ENCODE data around the gene PRSS12. TPM values are rescaled to one million over a fixed set of nuclear protein-coding genes. Genes with fewer than 3 reads are reported as not detected.
"Not testable (repeated sequence)": the region's sequence is repeated elsewhere in the genome, so short reads cannot be mapped to it uniquely, and the experiment has no call there.

Gene PRSS12
- polyA plus RNA-seq, 3 donors: 7.7 to 13.2 (median 11.1) TPM

GRCh38 chr4:118280501-118281218 is 72.1 kb downstream of the PRSS12 start:
- DNase-seq (ENCODE audit: low read depth in 3 of 3, low spot score in 2 of 3): no peak

GRCh38 chr4:118279920-118280432 is 72.8 kb downstream of the PRSS12 start:
- no peak for DNase-seq (ENCODE audit: low read depth in 3 of 3, low spot score in 2 of 3)

- no peak for DNase-seq (ENCODE audit: low read depth in 3 of 3, low spot score in 2 of 3)
These were observed 73.5 kb downstream of the PRSS12 start for GRCh38 chr4:118279328-118279727.

- DNase-seq (ENCODE audit: low read depth in 3 of 3, low spot score in 2 of 3): peak; percentile 81 to 89 (median 84)
These were observed 74.1 kb downstream of the PRSS12 start for GRCh38 chr4:118278473-118279274.

GRCh38 chr4:118277243-118277642 is 75.6 kb downstream of the PRSS12 start:
- DNase-seq (ENCODE audit: low read depth in 3 of 3, low spot score in 2 of 3): no peak

GRCh38 chr4:118276580-118276979 is 76.2 kb downstream of the PRSS12 start:
- DNase-seq (ENCODE audit: low read depth in 3 of 3, low spot score in 2 of 3): no peak

- no peak for DNase-seq (ENCODE audit: low read depth in 3 of 3, low spot score in 2 of 3)
These were observed 79.2 kb downstream of the PRSS12 start for GRCh38 chr4:118273642-118274041.

GRCh38 chr4:118271788-118272187 is 81.0 kb downstream of the PRSS12 start:
- DNase-seq (ENCODE audit: low read depth in 3 of 3, low spot score in 2 of 3): no peak

- no peak for DNase-seq (ENCODE audit: low read depth in 3 of 3, low spot score in 2 of 3)
These were observed 82.3 kb downstream of the PRSS12 start for GRCh38 chr4:118270492-118270891.

GRCh38 chr4:118268780-118269179 is 84.0 kb downstream of the PRSS12 start:
- DNase-seq (ENCODE audit: low read depth in 3 of 3, low spot score in 2 of 3): no peak

- not testable (repeated sequence) for DNase-seq (ENCODE audit: low read depth in 3 of 3, low spot score in 2 of 3)
These were observed 86.7 kb downstream of the PRSS12 start for GRCh38 chr4:118266145-118266496.

- DNase-seq (ENCODE audit: low read depth in 3 of 3, low spot score in 2 of 3): no peak
These were observed 87.3 kb downstream of the PRSS12 start for GRCh38 chr4:118265312-118266144.

GRCh38 chr4:118264096-118264495 is 88.7 kb downstream of the PRSS12 start:
- DNase-seq (ENCODE audit: low read depth in 3 of 3, low spot score in 2 of 3): no peak

GRCh38 chr4:118260309-118260708 is 92.5 kb downstream of the PRSS12 start:
- no peak for DNase-seq (ENCODE audit: low read depth in 3 of 3, low spot score in 2 of 3)

GRCh38 chr4:118259111-118259510 is 93.7 kb downstream of the PRSS12 start:
- DNase-seq (ENCODE audit: low read depth in 3 of 3, low spot score in 2 of 3): no peak

GRCh38 chr4:118254368-118254767 is 98.4 kb downstream of the PRSS12 start:
- DNase-seq (ENCODE audit: low read depth in 3 of 3, low spot score in 2 of 3): no peak

- no peak for DNase-seq (ENCODE audit: low read depth in 3 of 3, low spot score in 2 of 3)
These were observed 102.9 kb downstream of the PRSS12 start for GRCh38 chr4:118249890-118250289.

GRCh38 chr4:118237531-118237930 is 115.3 kb downstream of the PRSS12 start:
- no peak for DNase-seq (ENCODE audit: low read depth in 3 of 3, low spot score in 2 of 3)

GRCh38 chr4:118235566-118236120 is 117.2 kb downstream of the PRSS12 start:
- DNase-seq (ENCODE audit: low read depth in 3 of 3, low spot score in 2 of 3): no peak

Measured in right renal cortex interstitium (tissue), 3 donors.